HG02840 (cell line): ENCODE measurements around the gene FAM72B.
"Not testable (repeated sequence)": the region's sequence is repeated elsewhere in the genome, so short reads cannot be mapped to it uniquely, and the experiment has no call there.

Source experiments
- ATAC-seq: cut with Tn5 transposase; IDR thresholded peaks from one replicate; pipeline ENCODE4 v1.9.1; 2021; ENCODE audit warnings: mild to moderate bottlenecking, moderate library complexity, moderate number of reproducible peaks; ENCODE audit not compliant: unreplicated experiment, low FRiP score

The FAM72B gene

GRCh38 chr1:121200985-121201981 is 17.1 kb upstream of the FAM72B start:
- ATAC-seq, result not testable (repeated sequence)

DNA sequence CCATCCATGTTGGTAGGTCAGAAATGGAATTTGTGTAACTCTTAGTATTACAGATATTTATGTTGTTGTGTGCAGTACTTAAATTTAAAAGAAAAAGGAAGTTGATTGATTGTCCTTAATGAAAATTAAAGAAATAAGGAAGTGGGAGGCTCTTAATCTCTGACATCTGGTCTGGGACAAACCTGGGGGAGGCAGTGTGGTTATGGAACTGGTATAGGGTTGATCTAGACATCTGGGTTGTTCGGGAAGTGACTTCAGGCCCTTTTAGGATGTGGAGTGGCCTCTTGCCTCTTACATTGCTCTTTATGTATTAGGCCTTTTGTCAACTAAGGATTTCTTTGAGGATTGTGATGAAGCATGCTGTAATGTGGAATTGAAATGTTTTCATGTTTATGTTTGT is 16.1 kb upstream of the FAM72B start:
- ATAC-seq, result not testable (repeated sequence)

- ATAC-seq, result not testable (repeated sequence)
These were observed 15.6 kb upstream of the FAM72B start for GRCh38 chr1:121199763-121200162.

GRCh38 chr1:121197095-121197882 is 13.1 kb upstream of the FAM72B start:
- ATAC-seq, result not testable (repeated sequence)

GRCh38 chr1:121192512-121192911 is 8.4 kb upstream of the FAM72B start:
- ATAC-seq, result not testable (repeated sequence)

DNA sequence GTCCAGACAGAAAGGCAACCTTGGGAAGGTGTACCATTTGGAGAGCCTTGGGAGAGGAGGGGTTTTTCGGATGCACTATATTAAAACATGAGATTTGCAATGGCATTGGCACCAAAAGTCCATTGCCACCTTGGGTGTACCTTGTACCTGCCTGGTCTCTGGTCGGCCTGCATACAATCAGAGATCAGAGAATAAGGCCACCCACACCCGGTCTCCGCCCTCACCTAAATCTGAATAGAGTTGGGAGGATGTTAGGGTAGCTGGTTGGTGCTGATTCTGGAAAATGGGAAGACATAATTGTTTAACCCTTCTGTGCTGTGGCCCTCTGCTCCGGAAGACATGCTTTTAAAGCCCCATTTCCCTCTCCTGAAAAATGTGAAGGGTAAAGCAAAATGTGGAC is 3.8 kb upstream of the FAM72B start:
- ATAC-seq, result not testable (repeated sequence)

DNA sequence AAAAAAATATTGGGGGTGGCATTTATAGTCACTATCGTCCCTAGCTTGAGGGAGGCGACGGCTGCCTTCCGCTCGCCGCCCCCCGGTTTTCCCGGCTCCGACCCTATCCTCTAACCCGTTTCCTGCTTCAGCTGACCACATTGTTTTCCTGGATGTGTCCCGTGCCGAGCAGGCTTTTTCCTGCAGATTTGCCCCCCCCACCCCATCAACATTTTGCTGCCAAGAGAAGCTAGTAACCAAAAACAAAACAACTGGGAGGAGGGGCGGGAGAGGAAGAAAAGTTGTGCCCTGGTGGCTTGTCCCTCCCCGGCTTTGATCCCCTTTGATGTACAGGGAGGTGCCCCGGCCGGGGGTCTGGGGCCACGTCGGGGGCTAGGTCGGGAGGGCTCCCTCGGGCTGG is 2.1 kb upstream of the FAM72B start:
- ATAC-seq, result not testable (repeated sequence)

DNA sequence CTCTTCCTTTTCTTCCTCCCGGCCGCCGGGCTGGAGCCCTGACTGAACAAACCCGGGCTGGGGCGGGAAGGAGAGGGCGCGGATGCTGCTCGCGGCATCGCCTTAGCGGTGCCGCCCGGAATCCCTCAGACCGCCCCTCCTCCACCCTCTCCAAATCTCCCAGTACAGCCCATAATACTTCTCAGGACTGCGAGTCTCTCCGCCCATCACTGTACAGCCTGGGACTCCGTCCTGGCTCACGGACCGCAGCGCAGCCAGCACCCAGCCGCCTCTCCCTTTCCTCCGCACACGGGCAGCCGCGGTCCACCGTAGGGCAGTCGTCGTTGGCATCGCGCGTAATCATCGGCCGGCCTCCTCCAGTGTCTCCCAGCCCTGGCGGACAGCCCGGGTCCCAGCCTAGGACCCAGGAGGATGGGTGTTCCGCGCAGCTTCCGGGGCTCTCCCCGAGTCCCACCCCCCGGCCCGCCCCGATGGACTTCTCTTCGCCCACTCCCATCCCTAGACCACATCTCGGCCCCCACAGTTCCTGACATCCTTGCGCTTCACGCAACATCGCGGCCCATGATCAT is 1.1 kb upstream of the FAM72B start:
- peak; percentile 1 for ATAC-seq

DNA sequence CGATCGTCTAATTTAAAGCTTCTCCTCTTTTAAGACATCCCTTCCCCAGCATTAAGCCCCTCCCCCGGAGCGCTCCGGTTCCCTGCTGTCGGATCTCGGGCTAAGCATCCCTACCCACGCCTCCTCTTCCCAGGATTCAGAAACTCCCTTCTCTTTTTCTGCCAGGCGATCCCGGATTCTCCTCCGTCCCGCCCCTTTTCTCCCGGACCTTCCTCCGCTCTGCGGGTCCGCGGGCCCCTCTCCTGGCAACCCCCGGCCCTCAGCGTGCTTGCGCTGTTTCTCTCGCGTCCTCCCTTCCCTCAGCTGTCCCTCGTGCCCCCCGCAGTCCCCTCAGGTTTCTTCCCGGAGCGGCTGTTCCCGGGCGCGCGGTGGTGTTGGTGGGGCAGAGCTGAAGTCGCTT is 273 bp downstream of the FAM72B start:
- ATAC-seq, result not testable (repeated sequence)

DNA sequence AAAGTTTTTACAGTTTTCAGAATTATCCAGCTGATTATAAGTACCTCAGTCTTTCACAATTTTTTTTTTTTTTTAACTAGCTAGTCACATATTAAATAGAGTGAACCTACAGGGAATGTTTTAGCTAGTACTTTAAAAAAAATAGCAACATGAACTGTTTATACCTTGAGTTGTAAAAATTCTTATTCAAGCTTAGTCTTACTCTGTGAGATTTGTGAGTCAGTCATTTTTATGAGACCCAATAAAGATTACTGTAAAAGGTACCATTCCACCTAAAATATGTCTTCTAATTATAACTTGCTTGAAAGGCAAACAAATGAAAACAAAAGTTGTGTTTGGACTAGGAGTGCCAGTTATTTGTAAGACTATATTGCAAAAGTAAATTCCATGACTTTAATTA is 5.9 kb downstream of the FAM72B start:
- not testable (repeated sequence) for ATAC-seq

- ATAC-seq, result not testable (repeated sequence)
These were observed 7.5 kb downstream of the FAM72B start for GRCh38 chr1:121176649-121177048.

DNA sequence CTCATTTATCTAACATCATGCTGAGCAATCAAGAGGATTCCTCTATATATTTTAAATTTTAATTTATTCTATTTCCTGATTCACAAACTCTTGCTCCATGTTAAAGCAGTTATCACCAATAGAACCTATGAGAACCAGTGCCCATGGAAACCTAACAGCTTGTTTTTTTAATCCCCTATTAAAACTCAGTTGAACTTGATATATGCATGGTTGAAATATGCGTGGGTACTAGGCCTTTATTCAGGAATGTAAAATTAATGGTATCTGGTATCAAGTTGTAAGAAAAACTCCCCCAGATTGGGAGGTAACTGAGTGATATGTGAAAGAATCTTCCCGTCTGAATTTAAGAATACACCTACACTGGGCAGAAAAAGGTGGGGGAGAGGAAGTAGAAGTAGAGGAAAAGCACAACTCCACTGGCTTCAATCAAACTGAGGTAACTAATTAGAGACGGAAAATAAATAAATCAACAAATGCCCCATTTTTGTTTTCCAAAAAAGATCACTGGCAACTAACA is 15.9 kb downstream of the FAM72B start:
- not testable (repeated sequence) for ATAC-seq

DNA sequence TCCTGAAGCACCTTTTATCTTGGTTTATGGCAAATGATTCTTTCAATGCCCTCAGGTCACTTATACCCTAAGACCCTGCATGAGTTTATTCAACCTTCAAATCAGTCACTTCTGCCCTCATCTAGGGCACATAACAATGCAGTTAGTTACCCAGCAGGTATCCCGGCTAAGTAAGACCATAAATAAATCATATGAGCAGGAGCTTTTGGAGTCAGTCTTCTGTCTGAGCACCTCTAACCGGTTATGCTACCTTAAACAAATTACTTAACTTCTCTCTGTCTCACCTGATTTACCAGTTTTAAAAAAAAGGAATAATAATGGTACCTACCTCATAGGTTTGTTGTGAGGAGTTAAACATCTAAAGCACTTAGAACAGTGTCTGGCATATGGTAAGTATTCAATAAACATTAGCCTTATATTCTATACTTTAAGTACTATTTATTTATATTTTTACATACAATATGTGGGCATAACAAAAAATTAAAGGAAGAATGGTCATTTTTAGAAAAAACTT is 16.9 kb downstream of the FAM72B start:
- ATAC-seq, result not testable (repeated sequence)

DNA sequence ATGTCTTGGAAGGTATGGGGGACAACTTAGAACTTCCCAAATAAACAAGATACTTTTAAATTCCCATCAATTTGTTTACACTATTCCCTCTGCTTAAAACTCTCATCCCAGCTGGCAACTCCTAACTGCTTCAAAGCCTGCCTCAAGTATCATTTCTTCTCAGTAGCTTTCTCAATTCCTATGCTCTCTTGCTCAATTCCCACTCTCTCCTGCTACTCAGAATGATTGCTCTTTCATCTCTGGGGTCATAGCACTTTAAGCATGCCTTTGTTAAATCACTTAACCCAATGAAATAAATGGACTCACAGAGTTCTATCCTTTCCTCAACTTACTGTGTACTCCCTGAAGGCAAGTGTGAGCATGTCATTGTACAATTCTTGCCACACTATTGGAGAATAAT is 18.8 kb downstream of the FAM72B start:
- not testable (repeated sequence) for ATAC-seq

GRCh38 chr1:121163850-121164757 is 20.0 kb downstream of the FAM72B start:
- ATAC-seq, result not testable (repeated sequence)

- not testable (repeated sequence) for ATAC-seq
These were observed 22.8 kb downstream of the FAM72B start for GRCh38 chr1:121161199-121161901.

DNA sequence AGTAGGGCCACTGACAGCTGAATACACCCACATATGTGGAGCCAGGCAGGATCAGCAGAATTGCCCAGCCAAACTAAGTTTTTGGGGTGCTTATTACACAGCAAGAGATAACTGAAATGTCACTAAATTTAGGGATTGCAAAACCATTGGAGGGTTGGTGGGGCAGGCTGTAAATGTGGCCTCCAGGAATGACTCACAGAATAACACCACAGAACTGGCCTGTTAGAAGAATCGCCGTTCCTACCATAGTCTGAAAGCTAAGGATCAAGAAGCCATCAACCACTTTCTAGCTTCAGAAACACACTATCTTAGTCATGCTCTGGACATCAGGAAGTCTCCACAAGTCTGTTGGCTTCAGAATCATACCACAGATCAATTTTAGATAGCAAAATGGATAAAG is 24.0 kb downstream of the FAM72B start:
- ATAC-seq, result not testable (repeated sequence)

DNA sequence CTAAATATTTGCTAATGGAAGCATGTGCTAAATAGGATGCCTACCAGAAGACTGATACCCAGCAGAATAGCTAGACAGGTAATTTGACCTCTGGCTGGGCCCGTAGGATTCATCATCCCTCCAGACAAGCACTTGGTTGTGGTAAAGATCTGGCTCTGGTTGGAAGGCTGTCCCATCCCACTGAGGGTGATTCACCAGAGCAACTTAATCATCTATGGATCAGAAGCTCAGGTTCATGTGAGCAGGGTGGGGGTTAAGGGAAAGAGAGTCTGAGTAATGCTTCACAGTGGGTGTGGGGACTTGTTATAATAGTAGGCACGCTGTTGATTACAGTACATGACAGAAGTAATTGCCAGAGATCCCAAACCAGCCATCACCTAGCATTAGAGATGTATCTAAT is 26.5 kb downstream of the FAM72B start:
- ATAC-seq, result not testable (repeated sequence)
